Keratinocyte (primary cell): Measurements from ENCODE around the gene SELENOO.

ENCODE experiments used
- EZH2 ChIP-seq: IDR thresholded peaks from one replicate; pipeline ENCODE4 v1.6.1; 2012; ENCODE audit warnings: inconsistent platforms, mild to moderate bottlenecking, low read length, moderate library complexity
- TF ChIP-seq, protein P1 (sequence below), 3 experiments: IDR thresholded peaks in 1 of 3; conservative IDR thresholded peaks in 1 of 3; optimal IDR thresholded peaks in 1 of 3; 2 replicates in 2 of 3; 3 replicates in 1 of 3; pipeline versions ENCODE3 to v1.5.1; 2011; ENCODE audit warnings: low read length in 3 of 3, mild to moderate bottlenecking in 3 of 3, moderate library complexity in 2 of 3, control low read depth in 1 of 3, inconsistent platforms in 1 of 3; ENCODE audit not compliant: insufficient read depth in 2 of 3; ENCODE audit errors: extremely low read depth in 1 of 3

DNA sequence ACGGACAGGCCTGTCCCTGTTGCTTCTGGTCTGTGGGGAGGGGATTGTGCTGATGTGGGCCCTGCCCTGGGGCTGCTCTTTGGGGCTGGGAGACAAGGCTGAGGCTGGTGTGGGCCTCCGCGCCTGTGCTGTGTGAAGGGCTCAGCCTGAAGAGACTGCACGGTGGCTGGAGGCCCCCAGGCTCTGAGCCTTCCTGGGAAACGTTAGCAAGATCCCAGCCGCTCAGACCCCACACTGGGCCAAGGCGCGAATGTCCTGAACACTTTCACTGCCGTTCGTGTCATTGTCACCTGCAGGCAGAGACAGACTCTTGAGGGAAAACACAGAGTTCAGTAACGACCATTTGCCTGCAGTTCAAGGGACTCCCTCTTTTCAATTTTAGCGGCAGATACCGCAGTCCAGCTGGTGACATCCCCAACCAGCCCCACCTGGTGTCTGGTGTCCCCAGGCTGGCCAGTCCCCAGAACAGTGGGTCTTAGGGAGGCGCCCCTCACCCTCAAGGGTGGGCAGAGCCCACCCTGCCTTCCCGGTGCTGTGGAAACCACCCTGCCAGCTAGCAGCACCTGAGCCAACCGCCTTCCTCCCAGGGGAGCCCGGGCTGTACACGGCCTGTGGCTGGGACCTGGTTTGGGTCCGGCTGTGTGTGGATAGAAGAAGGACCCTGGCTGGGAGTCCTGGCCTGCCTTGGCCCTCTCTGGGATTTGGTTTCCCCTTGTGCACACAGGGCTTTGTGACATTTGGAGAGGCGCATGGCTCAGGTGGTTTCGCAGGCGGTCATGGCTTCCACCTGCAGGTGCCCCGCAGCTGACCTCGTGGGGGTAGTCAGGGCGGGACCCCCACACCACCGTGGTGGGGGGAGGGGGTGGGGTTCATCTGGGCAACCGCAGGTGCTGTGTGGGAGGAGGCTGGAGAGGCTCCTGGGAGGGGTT lies 24.6 kb upstream of the SELENOO start:
- TF ChIP-seq, protein P1, sequence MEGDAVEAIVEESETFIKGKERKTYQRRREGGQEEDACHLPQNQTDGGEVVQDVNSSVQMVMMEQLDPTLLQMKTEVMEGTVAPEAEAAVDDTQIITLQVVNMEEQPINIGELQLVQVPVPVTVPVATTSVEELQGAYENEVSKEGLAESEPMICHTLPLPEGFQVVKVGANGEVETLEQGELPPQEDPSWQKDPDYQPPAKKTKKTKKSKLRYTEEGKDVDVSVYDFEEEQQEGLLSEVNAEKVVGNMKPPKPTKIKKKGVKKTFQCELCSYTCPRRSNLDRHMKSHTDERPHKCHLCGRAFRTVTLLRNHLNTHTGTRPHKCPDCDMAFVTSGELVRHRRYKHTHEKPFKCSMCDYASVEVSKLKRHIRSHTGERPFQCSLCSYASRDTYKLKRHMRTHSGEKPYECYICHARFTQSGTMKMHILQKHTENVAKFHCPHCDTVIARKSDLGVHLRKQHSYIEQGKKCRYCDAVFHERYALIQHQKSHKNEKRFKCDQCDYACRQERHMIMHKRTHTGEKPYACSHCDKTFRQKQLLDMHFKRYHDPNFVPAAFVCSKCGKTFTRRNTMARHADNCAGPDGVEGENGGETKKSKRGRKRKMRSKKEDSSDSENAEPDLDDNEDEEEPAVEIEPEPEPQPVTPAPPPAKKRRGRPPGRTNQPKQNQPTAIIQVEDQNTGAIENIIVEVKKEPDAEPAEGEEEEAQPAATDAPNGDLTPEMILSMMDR (optimal IDR thresholded peaks at IDR 0.05 in 1 of 3, IDR thresholded peaks at IDR 0.05 in 1 of 3, conservative IDR thresholded peaks at IDR 0.05 in 1 of 3; ENCODE audit: extremely low read depth in 1 of 3, insufficient read depth in 2 of 3, low read length in 3 of 3) = no peak
- no peak for TF ChIP-seq EZH2
